Naive thymus-derived CD4-positive, alpha-beta T cell (primary cell): ENCODE results near the gene HOXD4. TPM values are rescaled to one million over a fixed set of nuclear protein-coding genes. Genes with fewer than 3 reads are reported as not detected.

ENCODE experiments used
- ATAC-seq: fragments of 150-1000 bp; cut with Tn5 transposase; 2 replicates; pipeline ENCODE4 v1.10.0; 2021; ENCODE audit warnings: mild to moderate bottlenecking, moderate library complexity
- CTCF ChIA-PET: fragments of 350-600 bp; sonication (Branson Sonifier 250); formaldehyde crosslinking; loops from one replicate; lab custom pipeline; 2021; ENCODE audit warnings: antibody characterized with exemption; lab: Charles Lee
- POLR2A ChIA-PET: fragments of 350-600 bp; sonication (Branson Sonifier 250); formaldehyde crosslinking; loops from one replicate; lab custom pipeline; 2021; ENCODE audit warnings: antibody characterized with exemption, inconsistent platforms; lab: Charles Lee
- DNase-seq, 9 donors: peaks; one replicate each; pipeline versions ENCODE4 v3.0.0 to v3.0.0-alpha.2; 2020 to 2022; ENCODE audit warnings: mixed read lengths in 1 of 9
- H3K27ac ChIP-seq: one replicate; pipeline ENCODE4 v1.7.0; 2013; ENCODE audit warnings: mild to moderate bottlenecking, low read depth, low read length, moderate library complexity
- H3K27me3 ChIP-seq, 2 donors: one replicate each; pipeline ENCODE4 v1.7.0; 2013; ENCODE audit warnings: low read length in 2 of 2, mild to moderate bottlenecking in 2 of 2, moderate library complexity in 2 of 2; ENCODE audit not compliant: control insufficient read depth in 2 of 2, insufficient read depth in 2 of 2
- H3K36me3 ChIP-seq, 3 experiments: 1 replicate in 2 of 3; 2 replicates in 1 of 3; pipeline ENCODE4 v1.7.0; 2013; ENCODE audit warnings: low read length in 3 of 3, mild to moderate bottlenecking in 3 of 3, moderate library complexity in 1 of 3; ENCODE audit not compliant: insufficient read depth in 3 of 3, control insufficient read depth in 2 of 3
- H3K4me1 ChIP-seq, 2 donors: one replicate each; pipeline ENCODE4 v1.7.0; 2013; ENCODE audit warnings: low read length in 2 of 2, mild to moderate bottlenecking in 2 of 2, moderate library complexity in 1 of 2; ENCODE audit not compliant: control insufficient read depth in 2 of 2, insufficient read depth in 2 of 2
- H3K4me3 ChIP-seq: 2 replicates; pipeline ENCODE4 v1.7.0; 2013; ENCODE audit warnings: mild to moderate bottlenecking, low read length
- H3K9me3 ChIP-seq, 3 experiments: 1 replicate in 2 of 3; 2 replicates in 1 of 3; pipeline ENCODE4 v1.7.0; 2013; ENCODE audit warnings: low read length in 3 of 3; ENCODE audit not compliant: control insufficient read depth in 2 of 3
- H3K27ac Mint-ChIP-seq, 9 donors: one replicate each; pipeline ENCODE4 v1.8.0; 2020 to 2022; ENCODE audit warnings: mixed read lengths in 9 of 9, mild to moderate bottlenecking in 8 of 9, moderate library complexity in 5 of 9, inconsistent platforms in 2 of 9
- H3K27me3 Mint-ChIP-seq, 5 donors: one replicate each; pipeline ENCODE4 v1.8.0; 2021 to 2022; ENCODE audit warnings: mixed read lengths in 5 of 5, mild to moderate bottlenecking in 1 of 5
- H3K36me3 Mint-ChIP-seq, 5 donors: one replicate each; pipeline ENCODE4 v1.8.0; 2020 to 2022; ENCODE audit warnings: mixed read lengths in 5 of 5, mild to moderate bottlenecking in 3 of 5, inconsistent platforms in 1 of 5
- H3K4me1 Mint-ChIP-seq, 7 donors: one replicate each; pipeline ENCODE4 v1.8.0; 2020 to 2022; ENCODE audit warnings: mixed read lengths in 7 of 7, mild to moderate bottlenecking in 3 of 7, inconsistent platforms in 1 of 7
- H3K4me3 Mint-ChIP-seq, 10 donors: one replicate each; pipeline ENCODE4 v1.8.0; 2020 to 2022; ENCODE audit warnings: mild to moderate bottlenecking in 10 of 10, mixed read lengths in 10 of 10, moderate library complexity in 6 of 10, inconsistent platforms in 2 of 10
- H3K9me3 Mint-ChIP-seq, 11 donors: one replicate each; pipeline ENCODE4 v1.8.0; 2020 to 2022; ENCODE audit warnings: mixed read lengths in 11 of 11, mild to moderate bottlenecking in 4 of 11, inconsistent platforms in 1 of 11, moderate library complexity in 1 of 11
- intact Hi-C, 2 donors: fragments of 100-400 bp; cut with micrococcal nuclease; formaldehyde crosslinking; loops; one replicate each; pipeline ENCODE4 v1.15.1; 2023
- polyA plus RNA-seq, 2 donors: library from polyadenylated mRNA; unstranded; fragments of 300-500 nt; fragmentation: Illumina TruSeq; gene quantifications; one replicate each; pipeline ENCODE4 v1.2.3, GENCODE V29; 2021
- total RNA-seq, 6 experiments: library from RNA in 5 of 6; stranded (reverse) in 5 of 6; gene quantifications; 1 replicate in 5 of 6; 2 replicates in 1 of 6; pipeline ENCODE4 v1.2.3 and lab custom pipeline; 2021 to 2026

HOXD4 gene
- total and polyA plus RNA-seq, 7 experiments from 2014 or later = not detected

DNA sequence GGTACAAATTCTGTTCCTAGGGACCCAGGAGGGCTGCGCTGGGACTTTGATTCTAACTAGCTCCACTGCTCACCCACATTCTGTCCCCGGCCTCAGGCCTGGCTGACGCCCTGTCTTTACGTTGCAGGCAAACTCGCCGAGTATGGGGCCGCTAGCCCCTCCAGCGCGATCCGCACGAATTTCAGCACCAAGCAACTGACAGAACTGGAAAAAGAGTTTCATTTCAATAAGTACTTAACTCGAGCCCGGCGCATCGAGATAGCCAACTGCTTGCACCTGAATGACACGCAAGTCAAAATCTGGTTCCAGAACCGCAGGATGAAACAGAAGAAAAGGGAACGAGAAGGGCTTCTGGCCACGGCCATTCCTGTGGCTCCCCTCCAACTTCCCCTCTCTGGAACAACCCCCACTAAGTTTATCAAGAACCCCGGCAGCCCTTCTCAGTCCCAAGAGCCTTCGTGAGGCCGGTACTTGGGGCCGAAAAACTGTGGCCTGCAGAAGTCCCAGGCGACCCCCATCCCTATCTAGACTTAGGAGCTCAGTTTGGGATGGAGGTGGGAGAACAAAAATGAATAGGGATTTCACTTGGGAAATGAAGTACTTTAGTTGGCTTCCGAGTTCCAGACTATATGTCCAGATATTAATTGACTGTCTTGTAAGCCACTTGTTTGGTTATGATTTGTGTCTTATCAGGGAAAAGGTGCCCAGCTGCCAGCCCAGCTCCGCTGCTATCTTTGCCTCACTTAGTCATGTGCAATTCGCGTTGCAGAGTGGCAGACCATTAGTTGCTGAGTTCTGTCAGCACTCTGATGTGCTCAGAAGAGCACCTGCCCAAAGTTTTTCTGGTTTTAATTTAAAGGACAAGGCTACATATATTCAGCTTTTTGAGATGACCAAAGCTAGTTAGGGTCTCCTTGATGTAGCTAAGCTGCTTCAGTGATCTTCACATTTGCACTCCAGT is 38.6 kb downstream of the HOXD4 start:
- H3K9me3 ChIP-seq = no peaks in the 10 kb centered on the region
- H3K4me1 ChIP-seq = peaks cover 3 to 9% of the 10 kb centered on the region in 2 donors
- Mint-ChIP-seq H3K27me3 (peaks cover 72 to 84% (median 80%) of the 10 kb centered on the region in 5 donors), H3K4me3 (peak overlapping the region; percentile 48 to 94 (median 74)), H3K4me1 (peaks cover 11 to 24% (median 21%) of the 10 kb centered on the region in 7 donors), H3K9me3 (peaks cover 0 to 7% (median 0%) of the 10 kb centered on the region in 11 donors), H3K36me3 (no peaks in the 10 kb centered on the region), H3K27ac (no peak overlapping the region)
- DNase-seq (no peak), ATAC-seq (no peak)
- intact Hi-C loops = no loop called here
- H3K36me3 ChIP-seq = no peaks in the 10 kb centered on the region
- H3K27me3 ChIP-seq = peaks cover 4 to 20% of the 10 kb centered on the region in 2 donors
- CTCF ChIA-PET = no interaction called here
- POLR2A ChIA-PET = interaction anchor here (0.7 kb wide), 1 partner anchor 276 kb away, joined by 3 read pairs; no protein-coding TSS in a partner anchor
- H3K27ac ChIP-seq = no peak overlapping the region
- no peak overlapping the region for H3K4me3 ChIP-seq

DNA sequence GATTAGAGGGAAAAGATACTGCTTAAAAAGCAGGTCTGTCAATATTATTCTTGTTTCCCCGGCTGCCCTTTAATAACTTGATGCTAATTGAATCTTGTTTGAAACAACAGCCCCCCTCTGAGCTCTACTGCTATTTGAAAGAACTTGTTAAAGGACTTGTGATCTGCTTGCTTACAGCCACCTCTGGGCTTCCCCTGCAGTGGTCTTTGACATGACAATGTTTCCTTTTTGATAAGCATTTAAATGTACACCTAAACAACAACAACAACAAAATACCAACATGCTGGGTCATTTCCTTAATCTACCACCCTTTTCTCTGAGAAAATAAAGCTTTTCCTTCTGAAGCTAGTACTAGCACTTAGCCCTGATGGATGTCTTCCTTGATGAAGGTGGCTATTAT is 41.0 kb downstream of the HOXD4 start:
- H3K4me1 ChIP-seq = peaks cover 3 to 9% of the 10 kb centered on the region in 2 donors
- DNase-seq = no peak
- Mint-ChIP-seq H3K4me3 (no peak overlapping the region), H3K4me1 (peaks cover 7 to 19% (median 17%) of the 10 kb centered on the region in 7 donors), H3K27me3 (peaks cover 66 to 82% (median 78%) of the 10 kb centered on the region in 5 donors), H3K36me3 (peaks cover 0 to 5% (median 0%) of the 10 kb centered on the region in 5 donors), H3K27ac (no peak overlapping the region), H3K9me3 (peaks cover 0 to 9% (median 0%) of the 10 kb centered on the region in 11 donors)
- ChIA-PET POLR2A (no interaction called here), CTCF (interaction anchor here (0.7 kb wide), 1 partner anchor 952 kb away, joined by 3 read pairs; no protein-coding TSS in a partner anchor)
- intact Hi-C loops = no loop called here
- no peaks in the 10 kb centered on the region for H3K36me3 ChIP-seq
- H3K27me3 ChIP-seq = peaks cover 4 to 20% of the 10 kb centered on the region in 2 donors
- ATAC-seq = no peak
- no peak overlapping the region for H3K4me3 ChIP-seq
- H3K27ac ChIP-seq = no peak overlapping the region
- H3K9me3 ChIP-seq = no peaks in the 10 kb centered on the region

DNA sequence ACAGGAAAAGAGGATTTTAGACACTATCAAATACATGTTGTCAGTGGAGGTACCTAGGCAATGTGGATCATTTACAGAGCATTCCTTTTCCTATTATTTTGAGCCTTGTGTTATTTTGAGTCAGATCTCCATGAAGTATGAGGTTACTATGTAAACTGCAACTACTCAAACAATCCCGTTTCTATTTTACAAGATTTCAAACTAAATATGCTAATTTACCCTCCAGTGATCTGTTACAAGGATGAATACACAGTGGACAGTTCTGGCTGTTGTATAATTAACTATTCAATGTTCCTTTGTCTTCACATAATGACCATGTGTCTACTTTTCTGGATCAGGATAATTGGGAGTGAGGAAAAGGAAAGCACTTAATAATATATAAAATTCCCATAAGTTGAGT is 41.7 kb downstream of the HOXD4 start:
- H3K27me3 ChIP-seq = peaks cover 4 to 16% of the 10 kb centered on the region in 2 donors
- ChIA-PET POLR2A (no interaction called here), CTCF (no interaction called here)
- no peaks in the 10 kb centered on the region for H3K36me3 ChIP-seq
- no peaks in the 10 kb centered on the region for H3K9me3 ChIP-seq
- peaks cover 0 to 5% (median 0%) of the 10 kb centered on the region in 5 donors for H3K36me3 Mint-ChIP-seq
- H3K4me1 ChIP-seq = peaks cover 0 to 9% of the 10 kb centered on the region in 2 donors
- H3K9me3 Mint-ChIP-seq = peaks cover 0 to 7% (median 0%) of the 10 kb centered on the region in 11 donors
- no peak for ATAC-seq
- peaks cover under 1 to 12% (median 10%) of the 10 kb centered on the region in 7 donors for H3K4me1 Mint-ChIP-seq
- H3K4me3 ChIP-seq = no peak overlapping the region
- no peak overlapping the region for H3K27ac Mint-ChIP-seq
- intact Hi-C loops = no loop called here
- H3K27ac ChIP-seq = no peak overlapping the region
- no peak for DNase-seq
- peaks cover 62 to 82% (median 78%) of the 10 kb centered on the region in 5 donors for H3K27me3 Mint-ChIP-seq
- H3K4me3 Mint-ChIP-seq = no peak overlapping the region

DNA sequence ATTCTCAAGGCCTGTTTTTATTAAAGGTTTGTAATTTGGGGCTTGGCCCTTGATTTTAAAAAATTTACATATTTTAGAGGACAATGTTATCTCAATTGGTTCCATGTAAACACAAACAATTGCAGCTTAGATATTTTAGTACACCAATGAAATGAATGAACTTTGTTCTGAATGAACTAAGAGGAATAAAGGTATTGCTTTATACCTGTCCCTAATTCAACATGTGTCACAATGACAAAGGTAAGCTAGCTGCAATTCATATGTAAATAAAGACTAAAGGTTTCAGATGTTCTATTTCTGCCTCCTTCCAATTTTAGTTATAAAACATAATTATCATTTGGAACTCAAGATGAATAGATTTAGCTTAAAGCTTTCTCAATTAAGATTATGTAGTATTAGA is 48.6 kb downstream of the HOXD4 start:
- DNase-seq = no peak
- Histone ChIP-seq H3K36me3 (no peaks in the 10 kb centered on the region), H3K4me1 (no peaks in the 10 kb centered on the region), H3K27me3 (no peaks in the 10 kb centered on the region), H3K9me3 (no peaks in the 10 kb centered on the region), H3K4me3 (no peak overlapping the region), H3K27ac (no peak overlapping the region)
- H3K27ac Mint-ChIP-seq = no peak overlapping the region
- ATAC-seq = no peak
- no peaks in the 10 kb centered on the region for H3K4me1 Mint-ChIP-seq
- peaks cover 0 to 5% (median 0%) of the 10 kb centered on the region in 5 donors for H3K36me3 Mint-ChIP-seq
- peaks cover 0 to 14% (median 3%) of the 10 kb centered on the region in 11 donors for H3K9me3 Mint-ChIP-seq
- no peak overlapping the region for H3K4me3 Mint-ChIP-seq
- ChIA-PET CTCF (no interaction called here), POLR2A (no interaction called here)
- peaks cover 25 to 59% (median 51%) of the 10 kb centered on the region in 5 donors for H3K27me3 Mint-ChIP-seq
- intact Hi-C loops = no loop called here

DNA sequence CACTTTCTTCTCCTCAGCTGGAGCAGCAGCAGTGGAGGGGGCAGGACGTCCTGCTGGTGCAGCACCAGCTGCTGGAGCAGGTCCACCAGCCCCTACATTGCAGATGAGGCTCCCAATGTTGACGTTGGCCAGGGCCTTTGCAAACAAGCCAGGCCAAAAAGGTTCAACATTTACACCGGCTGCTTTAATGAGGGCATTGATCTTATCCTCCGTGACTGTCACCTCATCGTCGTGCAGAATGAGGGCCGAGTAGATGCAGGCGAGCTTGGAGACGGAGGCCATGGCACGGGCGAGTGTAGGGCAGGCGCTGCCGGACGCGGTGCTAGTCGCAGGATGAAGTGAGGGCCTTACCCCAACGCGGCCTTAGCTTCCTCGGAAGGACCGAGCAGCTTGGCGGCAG is 49.6 kb downstream of the HOXD4 start:
- H3K4me3 Mint-ChIP-seq = no peak overlapping the region
- H3K4me1 Mint-ChIP-seq = no peaks in the 10 kb centered on the region
- intact Hi-C loops = no loop called here
- Histone ChIP-seq H3K27ac (no peak overlapping the region), H3K9me3 (no peaks in the 10 kb centered on the region), H3K27me3 (no peaks in the 10 kb centered on the region), H3K36me3 (no peaks in the 10 kb centered on the region), H3K4me1 (no peaks in the 10 kb centered on the region), H3K4me3 (no peak overlapping the region)
- CTCF ChIA-PET = no interaction called here
- H3K27ac Mint-ChIP-seq = no peak overlapping the region
- DNase-seq (no peak), ATAC-seq (no peak)
- H3K36me3 Mint-ChIP-seq = peaks cover 0 to 5% (median 0%) of the 10 kb centered on the region in 5 donors
- H3K27me3 Mint-ChIP-seq = peaks cover 23 to 50% (median 47%) of the 10 kb centered on the region in 5 donors
- POLR2A ChIA-PET = no interaction called here
- peaks cover 0 to 15% (median 4%) of the 10 kb centered on the region in 11 donors for H3K9me3 Mint-ChIP-seq

DNA sequence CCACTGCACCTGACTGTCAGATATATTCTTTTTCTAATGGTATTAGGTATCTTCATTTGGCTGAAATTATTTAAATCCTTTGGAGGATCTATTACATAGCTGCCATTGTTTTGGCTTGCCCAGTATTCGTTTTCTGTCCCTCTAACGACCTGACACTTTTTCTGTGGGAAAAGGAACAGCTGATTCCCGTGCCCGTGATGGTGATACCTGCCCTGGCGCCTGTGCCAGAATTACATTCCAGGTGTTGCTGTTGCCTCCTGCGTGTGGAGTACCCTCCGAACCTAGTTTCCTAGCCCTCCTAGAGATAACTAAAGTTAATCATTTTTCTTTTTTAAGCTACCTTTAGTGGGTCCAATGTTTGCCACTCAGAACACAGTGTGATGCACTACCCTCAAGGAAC is 51.1 kb downstream of the HOXD4 start:
- H3K27me3 Mint-ChIP-seq = peaks cover 22 to 40% (median 35%) of the 10 kb centered on the region in 5 donors
- H3K4me1 ChIP-seq = no peaks in the 10 kb centered on the region
- ChIA-PET POLR2A (no interaction called here), CTCF (no interaction called here)
- no peaks in the 10 kb centered on the region for H3K36me3 Mint-ChIP-seq
- no peaks in the 10 kb centered on the region for H3K9me3 ChIP-seq
- H3K27me3 ChIP-seq = no peaks in the 10 kb centered on the region
- DNase-seq (no peak), ATAC-seq (no peak)
- H3K36me3 ChIP-seq = no peaks in the 10 kb centered on the region
- no peak overlapping the region for H3K27ac ChIP-seq
- H3K27ac Mint-ChIP-seq = no peak overlapping the region
- no peak overlapping the region for H3K4me3 Mint-ChIP-seq
- H3K4me3 ChIP-seq = no peak overlapping the region
- no peaks in the 10 kb centered on the region for H3K4me1 Mint-ChIP-seq
- peaks cover 0 to 10% (median 4%) of the 10 kb centered on the region in 11 donors for H3K9me3 Mint-ChIP-seq
- intact Hi-C loops = no loop called here
